K562 (cell line): ENCODE data around the gene L3MBTL3. TPM values are rescaled to one million over a fixed set of nuclear protein-coding genes. Genes with fewer than 3 reads are reported as not detected.

Source experiments
- BMI1 ChIP-seq: fragments of 150-350 bp; IDR thresholded peaks from 2 replicates; pipeline ENCODE4 v1.6.1; 2014; ENCODE audit warnings: low read length
- CCNT2 ChIP-seq: IDR thresholded peaks from 2 replicates; pipeline ENCODE4 v1.6.1; 2011; ENCODE audit warnings: borderline replicate concordance, low read depth, mild to moderate bottlenecking, moderate library complexity, mixed read lengths, low read length; ENCODE audit not compliant: insufficient read length; ENCODE audit errors: extremely low read depth
- CGGBP1 ChIP-seq: fragments of 250-450 bp; sonication (Bioruptor Pico); IDR thresholded peaks from 2 replicates; pipeline ENCODE4 v1.9.0; 2021; ENCODE audit warnings: mild to moderate bottlenecking
- ESRRB ChIP-seq: fragments of 250-450 bp; sonication (Bioruptor Pico); IDR thresholded peaks from 2 replicates; pipeline ENCODE4 v1.5.0; 2020; ENCODE audit warnings: mild to moderate bottlenecking, moderate library complexity, borderline replicate concordance
- HLTF ChIP-seq: fragments of 450-650 bp; IDR thresholded peaks from 2 replicates; pipeline ENCODE4 v1.6.1; 2016
- KDM4B ChIP-seq, 2 experiments: fragments of 450-650 bp in 1 of 2; sonication (generic) in 1 of 2; IDR thresholded peaks; 2 replicates each; pipeline ENCODE4 v1.6.1; 2016 to 2017; ENCODE audit warnings: borderline replicate concordance in 2 of 2, antibody characterized with exemption in 1 of 2, low read depth in 1 of 2, mild to moderate bottlenecking in 1 of 2
- NCOA1 ChIP-seq: fragments of 450-650 bp; IDR thresholded peaks from 2 replicates; pipeline ENCODE4 v1.6.1; 2016; ENCODE audit warnings: low read depth
- NONO ChIP-seq, 2 experiments: fragments of 200-400 bp in 1 of 2; fragments of 450-650 bp in 1 of 2; formaldehyde crosslinking in 1 of 2; IDR thresholded peaks; 2 replicates each; pipeline ENCODE4 v1.6.1; 2017; ENCODE audit warnings: low read depth in 2 of 2, mild to moderate bottlenecking in 2 of 2, moderate library complexity in 2 of 2, low read length in 1 of 2
- NRF1 ChIP-seq, 2 experiments: fragments of 450-650 bp; IDR thresholded peaks in 1 of 2; conservative IDR thresholded peaks in 1 of 2; 2 replicates each; pipeline ENCODE4 v1.6.1; 2014; ENCODE audit warnings: mild to moderate bottlenecking in 2 of 2
- PHF8 ChIP-seq: fragments of 200-600 bp; sonication (generic); IDR thresholded peaks from 2 replicates; pipeline ENCODE4 v1.6.1; 2012; ENCODE audit warnings: mixed run types, mild to moderate bottlenecking, inconsistent platforms, low read length, moderate library complexity, borderline replicate concordance
- POLR2G ChIP-seq: fragments of 200-400 bp; formaldehyde crosslinking; IDR thresholded peaks from 2 replicates; pipeline ENCODE4 v1.6.1; 2017; ENCODE audit warnings: low read depth, mild to moderate bottlenecking, antibody characterized with exemption, low read length, moderate library complexity
- RBBP5 ChIP-seq: fragments of 200-600 bp; sonication (generic); IDR thresholded peaks from 2 replicates; pipeline ENCODE4 v1.6.1; 2012; ENCODE audit warnings: borderline replicate concordance, mild to moderate bottlenecking, low read length, control low read depth, inconsistent platforms; ENCODE audit not compliant: insufficient read depth, poor library complexity, severe bottlenecking
- SREBF1 ChIP-seq: fragments of 150-350 bp; IDR thresholded peaks from 2 replicates; pipeline ENCODE4 v1.6.1; 2014; ENCODE audit warnings: antibody characterized with exemption, low read depth, low read length, borderline replicate concordance
- TAF9B ChIP-seq: fragments of 450-650 bp; IDR thresholded peaks from 2 replicates; pipeline ENCODE4 v1.6.1; 2018; ENCODE audit warnings: mild to moderate bottlenecking; ENCODE audit not compliant: partially characterized antibody
- XRCC3 ChIP-seq: fragments of 450-650 bp; IDR thresholded peaks from 2 replicates; pipeline ENCODE4 v1.6.1; 2017; ENCODE audit warnings: mild to moderate bottlenecking, moderate library complexity
- ZBTB7A ChIP-seq: IDR thresholded peaks from 2 replicates; pipeline ENCODE4 v1.6.1; 2011; ENCODE audit warnings: low read depth, mild to moderate bottlenecking, low read length, moderate library complexity, borderline replicate concordance; ENCODE audit not compliant: control insufficient read depth
- ZNF699 ChIP-seq: fragments of 250-450 bp; sonication (Bioruptor Pico); IDR thresholded peaks from 2 replicates; pipeline ENCODE4 v1.8.0; 2021; ENCODE audit warnings: mild to moderate bottlenecking, moderate library complexity; ENCODE audit not compliant: insufficient replicate concordance
- polyA plus RNA-seq, 8 experiments: library from polyadenylated mRNA; depleted of rRNA in 4 of 8; stranded (reverse) in 5 of 8; unstranded in 3 of 8; fragments of >200 nt; fragmentation: Nextera tagmentation in 2 of 8; fragmentation: Illumina TruSeq in 1 of 8; extraction: Ambion mirVana in 2 of 8; extraction: Trizol in 1 of 8; gene quantifications; 2 replicates each; pipeline versions ENCODE4 v1.2.1 to v1.2.3, GENCODE V29; 2011 to 2014; ENCODE audit warnings: inconsistent platforms in 1 of 8, missing spikeins in 1 of 8
- total RNA-seq, 7 experiments: library from RNA; depleted of rRNA in 6 of 7; stranded (reverse); fragments of >200 nt in 6 of 7; fragmentation: Illumina TruSeq in 2 of 7; extraction: Trizol in 2 of 7; gene quantifications; 2 replicates each; pipeline versions ENCODE4 v1.2.1 to v1.2.3, GENCODE V29; 2011 to 2021; ENCODE audit warnings: low replicate concordance in 1 of 7
- TF ChIP-seq, protein P1 (sequence below), 2 experiments: IDR thresholded peaks; 2 replicates each; pipeline ENCODE4 v1.6.1; 2012; ENCODE audit warnings: improper control_type of control experiment in 2 of 2, low read depth in 2 of 2, low read length in 2 of 2, borderline replicate concordance in 1 of 2

The L3MBTL3 gene
- total and polyA plus RNA-seq, 9 of the 15 experiments (the other 6 are each of a cell fraction or from before 2014, with no cell fraction given): 0.83 to 6.9 (median 5.4) TPM

- TF ChIP-seq, protein P1, sequence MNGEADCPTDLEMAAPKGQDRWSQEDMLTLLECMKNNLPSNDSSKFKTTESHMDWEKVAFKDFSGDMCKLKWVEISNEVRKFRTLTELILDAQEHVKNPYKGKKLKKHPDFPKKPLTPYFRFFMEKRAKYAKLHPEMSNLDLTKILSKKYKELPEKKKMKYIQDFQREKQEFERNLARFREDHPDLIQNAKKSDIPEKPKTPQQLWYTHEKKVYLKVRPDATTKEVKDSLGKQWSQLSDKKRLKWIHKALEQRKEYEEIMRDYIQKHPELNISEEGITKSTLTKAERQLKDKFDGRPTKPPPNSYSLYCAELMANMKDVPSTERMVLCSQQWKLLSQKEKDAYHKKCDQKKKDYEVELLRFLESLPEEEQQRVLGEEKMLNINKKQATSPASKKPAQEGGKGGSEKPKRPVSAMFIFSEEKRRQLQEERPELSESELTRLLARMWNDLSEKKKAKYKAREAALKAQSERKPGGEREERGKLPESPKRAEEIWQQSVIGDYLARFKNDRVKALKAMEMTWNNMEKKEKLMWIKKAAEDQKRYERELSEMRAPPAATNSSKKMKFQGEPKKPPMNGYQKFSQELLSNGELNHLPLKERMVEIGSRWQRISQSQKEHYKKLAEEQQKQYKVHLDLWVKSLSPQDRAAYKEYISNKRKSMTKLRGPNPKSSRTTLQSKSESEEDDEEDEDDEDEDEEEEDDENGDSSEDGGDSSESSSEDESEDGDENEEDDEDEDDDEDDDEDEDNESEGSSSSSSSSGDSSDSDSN (IDR thresholded peaks at IDR 0.05; ENCODE audit: borderline replicate concordance in 1 of 2, low read depth in 2 of 2, low read length in 2 of 2): no peak
- TF ChIP-seq POLR2G (peak; percentile 72), XRCC3 (no peak), ZBTB7A (0 out of 2 replicates have a peak, but pooled peaks have one; percentile 13), PHF8 (peak; percentile 38; the same call in 1 of the 2 replicates), TAF9B (no peak), NONO (IDR thresholded peaks at IDR 0.05; ENCODE audit: low read depth in 2 of 2, low read length in 1 of 2) (no peak), NRF1 (conservative IDR thresholded peaks at IDR 0.05 in 1 of 2, IDR thresholded peaks at IDR 0.05 in 1 of 2) (peak; percentile 67 to 74), CCNT2 (peak; percentile 21), HLTF (no peak), SREBF1 (no peak), ZNF699 (CRISPR knock-in tag) (no peak), ESRRB (CRISPR knock-in tag) (no peak), NCOA1 (no peak), BMI1 (no peak), KDM4B (IDR thresholded peaks at IDR 0.05; ENCODE audit: borderline replicate concordance in 2 of 2, low read depth in 1 of 2) (no peak), RBBP5 (peak; percentile 23), CGGBP1 (CRISPR knock-in tag) (no peak)
Measured at GRCh38 chr6:130019326-130020072, 1.1 kb downstream of the L3MBTL3 start (continued).
